ENCODE results near the gene HIVEP3.

Gene HIVEP3

GRCh38 chr1:41622402-41622801, 296.3 kb downstream of the HIVEP3 start:
- TF ChIP-seq CTCF (IDR thresholded peaks at IDR 0.05; ENCODE audit: insufficient read depth, low read length) (no peak), SPI1 (IDR thresholded peaks at IDR 0.05; ENCODE audit: borderline replicate concordance, low read depth) (no peak), GABPA (IDR thresholded peaks at IDR 0.05; ENCODE audit: low read depth) (no peak), POLR2AphosphoS5 (IDR thresholded peaks at IDR 0.05; ENCODE audit: low read depth) (no peak), REST (IDR thresholded peaks at IDR 0.05; ENCODE audit: insufficient replicate concordance, low read depth) (no peak)
- no peak overlapping the region for H3K4me3 ChIP-seq (replicated peaks; ENCODE audit: insufficient read depth, low read length)
- H3K27ac ChIP-seq (replicated peaks), result no peak overlapping the region
- no peak for DNase-seq (ENCODE audit: low read depth in 1 of 2, low spot score in 1 of 2)
- no peaks in the 10 kb centered on the region for H3K27me3 ChIP-seq (ENCODE audit: insufficient read depth, poor library complexity, severe bottlenecking)

GRCh38 chr1:41621791-41622190, 296.9 kb downstream of the HIVEP3 start:
- TF ChIP-seq GABPA (IDR thresholded peaks at IDR 0.05; ENCODE audit: low read depth) (no peak), SPI1 (IDR thresholded peaks at IDR 0.05; ENCODE audit: borderline replicate concordance, low read depth) (no peak), REST (IDR thresholded peaks at IDR 0.05; ENCODE audit: insufficient replicate concordance, low read depth) (no peak), CTCF (IDR thresholded peaks at IDR 0.05; ENCODE audit: insufficient read depth, low read length) (no peak), POLR2AphosphoS5 (IDR thresholded peaks at IDR 0.05; ENCODE audit: low read depth) (no peak)
- no peak overlapping the region for H3K4me3 ChIP-seq (replicated peaks; ENCODE audit: insufficient read depth, low read length)
- DNase-seq (ENCODE audit: low read depth in 1 of 2, low spot score in 1 of 2), result no peak
- H3K27me3 ChIP-seq (ENCODE audit: insufficient read depth, poor library complexity, severe bottlenecking), result no peaks in the 10 kb centered on the region
- no peak overlapping the region for H3K27ac ChIP-seq (replicated peaks)

GRCh38 chr1:41621256-41621655, 297.5 kb downstream of the HIVEP3 start:
- no peak overlapping the region for H3K27ac ChIP-seq (replicated peaks)
- H3K27me3 ChIP-seq (ENCODE audit: insufficient read depth, poor library complexity, severe bottlenecking), result no peaks in the 10 kb centered on the region
- no peak overlapping the region for H3K4me3 ChIP-seq (replicated peaks; ENCODE audit: insufficient read depth, low read length)
- TF ChIP-seq CTCF (IDR thresholded peaks at IDR 0.05; ENCODE audit: insufficient read depth, low read length), result no peak
- TF ChIP-seq REST (IDR thresholded peaks at IDR 0.05; ENCODE audit: insufficient replicate concordance, low read depth), result no peak
- no peak for TF ChIP-seq SPI1 (IDR thresholded peaks at IDR 0.05; ENCODE audit: borderline replicate concordance, low read depth)
- TF ChIP-seq GABPA (IDR thresholded peaks at IDR 0.05; ENCODE audit: low read depth), result no peak
- TF ChIP-seq POLR2AphosphoS5 (IDR thresholded peaks at IDR 0.05; ENCODE audit: low read depth), result no peak
- DNase-seq (ENCODE audit: low read depth in 1 of 2, low spot score in 1 of 2), result no peak
